Activated T-cell treated with anti-CD3 and anti-CD28 coated beads, Interleukin-2, amount 50 U/mL, for 72 hours (primary cell): ENCODE results near the gene RPS21. TPM values are rescaled to one million over a fixed set of nuclear protein-coding genes. Genes with fewer than 3 reads are reported as not detected.
A peak's percentile ranks its signal among the peaks of the same experiment; 100 is the strongest.

Experiments
- ATAC-seq, 2 donors: fragments of 150-1000 bp; cut with Tn5 transposase; replicated peaks in 1 of 2; 2 replicates each; pipeline ENCODE4 v1.10.0; 2021; ENCODE audit warnings: moderate library complexity in 2 of 2, mild to moderate bottlenecking in 1 of 2
- DNase-seq, 2 donors: peaks; one replicate each; pipeline ENCODE4 v3.0.0; 2021 to 2022; ENCODE audit warnings: mixed read lengths in 1 of 2
- H3K27ac Mint-ChIP-seq: one replicate; pipeline ENCODE4 v1.8.0; 2022; ENCODE audit warnings: mild to moderate bottlenecking, moderate library complexity, mixed read lengths
- H3K27me3 Mint-ChIP-seq: one replicate; pipeline ENCODE4 v1.8.0; 2022; ENCODE audit warnings: low read depth, mixed read lengths
- H3K36me3 Mint-ChIP-seq, 2 donors: one replicate each; pipeline ENCODE4 v1.8.0; 2022; ENCODE audit warnings: mixed read lengths in 2 of 2, mild to moderate bottlenecking in 1 of 2; ENCODE audit not compliant: insufficient read depth in 2 of 2
- H3K4me1 Mint-ChIP-seq: one replicate; pipeline ENCODE4 v1.8.0; 2022; ENCODE audit warnings: low read depth, mixed read lengths
- H3K4me3 Mint-ChIP-seq, 2 donors: one replicate each; pipeline ENCODE4 v1.8.0; 2022; ENCODE audit warnings: mild to moderate bottlenecking in 2 of 2, mixed read lengths in 2 of 2, moderate library complexity in 2 of 2
- H3K9me3 Mint-ChIP-seq, 2 donors: one replicate each; pipeline ENCODE4 v1.8.0; 2022; ENCODE audit warnings: mixed read lengths in 2 of 2
- total RNA-seq, 2 donors: library from RNA; stranded (reverse); gene quantifications; one replicate each; pipeline ENCODE4 v1.2.3, GENCODE V29; 2022

Gene RPS21
- total RNA-seq = 1,000 to 10,000 TPM; 2,573 to 2,599 TPM

DNA sequence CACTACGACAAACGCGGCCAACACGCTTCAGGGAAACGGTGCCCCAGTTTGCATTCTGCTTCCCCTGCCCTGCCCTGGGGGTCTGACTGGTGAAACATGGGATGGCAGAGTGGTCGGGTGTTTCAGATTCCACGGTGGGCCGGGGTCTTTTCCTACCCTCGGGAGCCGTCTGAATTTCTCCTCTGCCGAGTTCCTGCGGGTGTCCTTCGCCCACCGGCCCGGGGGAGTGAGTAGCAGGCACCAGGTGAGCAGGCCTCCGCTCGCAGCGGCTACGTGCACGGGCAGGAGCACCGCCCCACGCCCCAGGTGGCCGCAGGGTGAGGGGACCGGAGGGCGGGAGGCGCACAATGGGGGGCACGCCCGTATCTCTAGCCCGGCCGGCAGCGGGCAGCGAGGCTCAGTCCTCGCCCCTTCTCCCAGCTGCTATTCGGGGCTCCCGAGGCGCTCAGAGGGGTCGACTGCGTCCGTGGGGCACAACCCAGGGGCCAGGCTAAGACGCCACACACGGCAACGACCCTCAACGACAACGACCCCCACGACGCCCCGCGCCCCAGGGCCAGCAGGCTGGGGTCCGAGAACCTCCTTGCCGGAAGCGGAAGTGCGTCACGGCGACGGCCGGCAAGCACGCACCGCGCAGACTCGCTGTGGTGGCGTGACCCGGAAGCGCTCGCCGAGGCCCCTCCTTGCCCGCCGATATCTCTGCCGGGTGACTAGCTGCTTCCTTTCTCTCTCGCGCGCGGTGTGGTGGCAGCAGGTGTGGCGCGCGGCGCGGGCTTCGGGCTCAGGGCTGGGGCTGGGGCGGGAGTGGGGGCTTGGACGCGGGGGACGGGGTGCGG lies at the start of gene RPS21:
TSS of gene RPS21 (plus strand) at position 721 of the 836 bp plus-strand sequence. CDS start 236 bp downstream, outside the sequence.
- peak within 1 kb of the TSS; percentile 88 for H3K27ac Mint-ChIP-seq
- peak; percentile 95 for DNase-seq
- no peaks in the 10 kb centered on the region for H3K27me3 Mint-ChIP-seq
- H3K9me3 Mint-ChIP-seq = peaks cover 4 to 5% of the 10 kb centered on the region in 2 donors
- H3K36me3 Mint-ChIP-seq = peaks cover 15 to 40% of the 10 kb centered on the region in 2 donors
- peak within 1 kb of the TSS; percentile 94 for H3K4me3 Mint-ChIP-seq
- peak; percentile 95 to 96 for ATAC-seq
- H3K4me1 Mint-ChIP-seq = peaks cover 55% of the 10 kb centered on the region

DNA sequence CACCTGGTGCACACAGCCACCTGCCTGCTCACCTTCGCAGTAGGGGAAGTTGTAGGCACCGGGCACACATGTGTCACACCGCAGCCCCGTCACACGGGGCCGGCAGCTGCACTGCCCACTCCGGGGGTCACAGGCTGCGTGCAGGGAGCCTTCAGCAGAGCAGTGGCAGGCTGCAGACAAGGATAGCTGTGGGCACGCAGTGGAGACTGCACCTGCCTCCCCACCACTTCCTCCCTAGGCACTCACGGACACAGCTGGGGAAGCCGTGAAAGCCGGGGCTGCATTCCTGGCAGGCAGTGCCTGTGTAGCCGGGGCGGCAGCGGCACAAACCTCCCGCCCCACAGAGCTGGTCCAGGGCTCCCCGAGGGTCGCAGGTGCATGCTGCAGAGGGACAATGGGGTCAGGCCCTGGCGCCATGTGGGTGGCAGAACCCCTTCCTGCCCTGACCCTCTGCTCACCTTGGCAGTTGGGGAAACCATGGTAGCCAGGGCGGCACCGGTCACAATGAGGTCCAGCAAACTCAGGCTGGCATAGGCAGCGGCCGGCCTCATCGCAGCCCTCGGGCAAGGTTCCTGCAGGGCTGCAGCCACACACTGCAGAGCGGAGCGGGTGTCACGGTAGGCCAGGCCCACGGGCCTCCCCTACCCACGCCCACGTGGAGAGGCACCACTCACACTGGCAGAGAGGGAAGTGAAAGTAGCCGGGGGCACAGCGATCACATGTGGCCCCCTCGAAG lies 49.2 kb upstream of the RPS21 start:
- DNase-seq (no peak), ATAC-seq (no peak)
- Mint-ChIP-seq H3K27me3 (peaks cover 8% of the 10 kb centered on the region), H3K36me3 (peaks cover 1 to 2% of the 10 kb centered on the region in 2 donors), H3K27ac (no peak overlapping the region), H3K4me1 (no peaks in the 10 kb centered on the region), H3K4me3 (no peak overlapping the region), H3K9me3 (no peaks in the 10 kb centered on the region)

DNA sequence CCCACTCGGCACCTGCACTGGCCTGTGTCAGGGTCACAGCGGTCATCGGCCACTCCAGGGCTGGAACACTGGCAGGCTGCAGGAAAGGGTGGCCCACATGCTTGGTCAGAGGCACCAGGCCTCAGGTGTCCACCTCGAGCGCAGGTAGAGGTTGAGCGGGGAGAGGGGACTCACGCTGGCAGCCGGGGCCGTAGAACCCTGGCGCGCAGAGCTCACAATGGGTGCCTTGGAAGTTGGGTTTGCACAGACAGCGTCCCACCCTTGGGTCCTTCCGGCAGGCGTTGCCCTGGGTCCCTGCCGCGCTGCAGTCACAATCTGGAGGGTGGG lies 48.6 kb upstream of the RPS21 start:
- Mint-ChIP-seq H3K9me3 (no peaks in the 10 kb centered on the region), H3K27ac (no peak overlapping the region), H3K4me3 (no peak overlapping the region), H3K27me3 (peaks cover 8% of the 10 kb centered on the region), H3K36me3 (peaks cover 1 to 2% of the 10 kb centered on the region in 2 donors), H3K4me1 (no peaks in the 10 kb centered on the region)
- DNase-seq = no peak
- ATAC-seq = no peak

DNA sequence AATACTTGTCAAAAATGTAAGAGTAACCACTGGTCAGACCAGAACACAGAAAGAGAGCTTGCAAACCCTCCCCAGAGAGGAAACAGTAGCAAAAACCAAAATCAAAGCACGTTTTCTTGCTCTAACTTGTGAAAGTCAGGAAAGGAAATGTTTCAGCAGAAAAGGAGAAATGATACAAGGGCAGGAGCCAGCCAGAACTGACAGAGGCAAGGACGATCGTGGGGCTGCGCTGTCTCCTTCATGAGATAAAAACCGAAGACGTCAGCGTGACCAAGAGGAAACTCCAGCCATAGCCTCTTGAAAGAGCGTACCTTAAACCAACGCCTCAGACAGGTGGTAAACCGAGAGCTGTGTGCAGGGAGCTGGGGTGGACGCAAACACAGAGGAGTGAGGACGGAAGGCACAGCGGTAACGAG lies 47.2 kb upstream of the RPS21 start:
- Mint-ChIP-seq H3K9me3 (no peaks in the 10 kb centered on the region), H3K4me1 (no peaks in the 10 kb centered on the region), H3K27me3 (peaks cover 8% of the 10 kb centered on the region), H3K4me3 (no peak overlapping the region), H3K27ac (no peak overlapping the region), H3K36me3 (peaks cover 1 to 2% of the 10 kb centered on the region in 2 donors)
- DNase-seq = no peak
- ATAC-seq = no peak

DNA sequence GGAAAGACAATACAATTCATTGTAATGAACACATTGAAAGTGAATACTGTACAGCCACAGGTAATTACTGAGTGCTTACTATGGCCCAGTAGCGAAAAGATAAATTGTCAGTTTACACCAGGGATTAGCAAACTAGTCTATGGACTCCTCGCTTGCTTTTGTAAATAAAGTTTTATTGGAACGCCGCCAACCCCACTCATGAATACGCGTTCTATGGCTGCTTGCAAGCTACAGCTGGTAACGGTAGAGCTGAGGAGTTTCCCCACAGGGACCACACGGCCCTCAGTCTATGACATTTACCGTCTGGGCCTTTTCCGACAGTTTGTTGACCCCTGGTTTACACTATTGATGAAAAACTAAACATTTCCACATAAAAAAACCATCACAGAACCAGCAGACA lies 44.0 kb upstream of the RPS21 start:
- DNase-seq (no peak), ATAC-seq (no peak)
- no peak overlapping the region for H3K4me3 Mint-ChIP-seq
- H3K36me3 Mint-ChIP-seq = peaks cover 1 to 2% of the 10 kb centered on the region in 2 donors
- H3K9me3 Mint-ChIP-seq = no peaks in the 10 kb centered on the region
- H3K27me3 Mint-ChIP-seq = peaks cover 8% of the 10 kb centered on the region
- H3K27ac Mint-ChIP-seq = no peak overlapping the region
- no peaks in the 10 kb centered on the region for H3K4me1 Mint-ChIP-seq

DNA sequence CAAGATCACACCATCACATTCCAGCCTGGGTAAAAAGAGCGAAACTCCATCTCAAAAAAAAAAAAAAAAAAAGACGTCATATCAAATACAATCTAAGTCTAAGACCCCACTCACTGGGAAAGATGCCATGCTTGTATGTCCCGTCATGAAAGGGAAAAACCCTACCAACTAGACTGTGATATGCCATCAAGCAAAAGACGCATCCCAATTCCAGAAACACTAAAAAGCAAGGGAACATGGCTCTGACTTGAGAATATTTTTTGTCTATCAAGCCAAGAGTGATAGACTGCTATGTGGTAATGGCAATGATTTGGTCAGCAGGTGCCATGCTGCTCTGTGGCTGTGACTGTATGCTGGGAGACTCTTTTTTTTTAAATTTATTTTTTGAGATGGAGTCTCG lies 42.8 kb upstream of the RPS21 start:
- Mint-ChIP-seq H3K4me3 (no peak overlapping the region), H3K27ac (no peak overlapping the region), H3K36me3 (peaks cover 4 to 5% of the 10 kb centered on the region in 2 donors), H3K9me3 (peaks cover 3 to 4% of the 10 kb centered on the region in 2 donors), H3K27me3 (peaks cover 8% of the 10 kb centered on the region), H3K4me1 (no peaks in the 10 kb centered on the region)
- ATAC-seq (no peak), DNase-seq (no peak)

DNA sequence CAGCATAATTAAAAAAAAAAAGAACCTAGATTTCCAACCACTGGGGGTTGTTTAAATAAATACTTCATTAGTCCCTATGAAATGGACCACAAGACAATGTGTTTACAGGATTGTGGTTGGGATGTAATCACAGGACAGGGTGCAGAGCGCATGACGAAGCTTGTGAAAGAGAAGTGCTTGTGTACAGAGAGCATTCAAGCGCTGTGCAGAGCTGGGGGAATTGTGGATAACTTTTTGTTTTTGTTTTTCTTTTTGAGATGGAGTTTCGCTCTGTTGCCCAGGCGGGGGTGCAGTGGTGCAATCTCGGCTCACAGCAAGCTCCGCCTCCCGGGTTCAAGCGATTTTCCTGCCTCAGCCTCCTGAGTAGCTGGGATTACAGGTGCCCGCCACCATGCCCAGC lies 42.1 kb upstream of the RPS21 start:
- DNase-seq = no peak
- Mint-ChIP-seq H3K36me3 (peaks cover 5 to 6% of the 10 kb centered on the region in 2 donors), H3K27me3 (peaks cover 3% of the 10 kb centered on the region), H3K27ac (no peak overlapping the region), H3K9me3 (peaks cover 4 to 7% of the 10 kb centered on the region in 2 donors), H3K4me3 (no peak overlapping the region), H3K4me1 (no peaks in the 10 kb centered on the region)
- ATAC-seq = no peak

DNA sequence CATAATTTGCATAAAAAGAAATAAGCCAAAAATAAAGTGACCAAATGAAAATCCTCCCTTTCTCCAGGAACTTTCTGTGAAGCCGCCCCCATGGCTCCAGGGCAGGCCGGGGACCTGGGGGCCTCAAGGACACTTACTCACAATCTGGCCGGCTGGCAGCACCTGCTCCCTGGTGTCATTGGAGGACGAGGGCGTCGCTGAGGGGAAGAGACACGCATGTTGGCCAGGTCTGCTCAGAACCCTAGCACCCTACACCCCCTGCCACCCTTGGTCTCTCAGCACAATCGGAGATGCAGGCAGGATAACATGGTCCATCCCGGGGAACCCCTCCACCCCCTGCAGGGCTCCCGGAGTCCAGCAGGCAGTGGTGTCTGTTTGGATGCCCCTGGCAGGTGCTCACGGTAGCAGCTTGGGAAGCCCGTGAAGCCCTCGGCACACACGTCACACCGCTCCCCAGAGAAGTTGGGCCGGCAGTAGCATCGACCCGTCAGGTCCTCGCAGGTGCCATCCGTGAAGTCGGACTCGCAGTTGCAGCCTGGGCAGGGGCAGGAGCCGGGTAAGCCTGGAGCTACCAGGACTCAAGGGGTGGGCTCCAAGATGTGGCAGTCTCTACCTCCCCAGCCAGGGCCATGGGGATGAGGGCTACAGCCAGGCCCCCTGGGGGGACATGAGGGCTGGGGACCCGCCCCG lies 41.1 kb upstream of the RPS21 start:
- H3K36me3 Mint-ChIP-seq = peaks cover 5 to 6% of the 10 kb centered on the region in 2 donors
- H3K9me3 Mint-ChIP-seq = peaks cover 4 to 7% of the 10 kb centered on the region in 2 donors
- no peak overlapping the region for H3K4me3 Mint-ChIP-seq
- H3K27me3 Mint-ChIP-seq = no peaks in the 10 kb centered on the region
- no peak overlapping the region for H3K27ac Mint-ChIP-seq
- DNase-seq = no peak
- ATAC-seq = no peak
- no peaks in the 10 kb centered on the region for H3K4me1 Mint-ChIP-seq

DNA sequence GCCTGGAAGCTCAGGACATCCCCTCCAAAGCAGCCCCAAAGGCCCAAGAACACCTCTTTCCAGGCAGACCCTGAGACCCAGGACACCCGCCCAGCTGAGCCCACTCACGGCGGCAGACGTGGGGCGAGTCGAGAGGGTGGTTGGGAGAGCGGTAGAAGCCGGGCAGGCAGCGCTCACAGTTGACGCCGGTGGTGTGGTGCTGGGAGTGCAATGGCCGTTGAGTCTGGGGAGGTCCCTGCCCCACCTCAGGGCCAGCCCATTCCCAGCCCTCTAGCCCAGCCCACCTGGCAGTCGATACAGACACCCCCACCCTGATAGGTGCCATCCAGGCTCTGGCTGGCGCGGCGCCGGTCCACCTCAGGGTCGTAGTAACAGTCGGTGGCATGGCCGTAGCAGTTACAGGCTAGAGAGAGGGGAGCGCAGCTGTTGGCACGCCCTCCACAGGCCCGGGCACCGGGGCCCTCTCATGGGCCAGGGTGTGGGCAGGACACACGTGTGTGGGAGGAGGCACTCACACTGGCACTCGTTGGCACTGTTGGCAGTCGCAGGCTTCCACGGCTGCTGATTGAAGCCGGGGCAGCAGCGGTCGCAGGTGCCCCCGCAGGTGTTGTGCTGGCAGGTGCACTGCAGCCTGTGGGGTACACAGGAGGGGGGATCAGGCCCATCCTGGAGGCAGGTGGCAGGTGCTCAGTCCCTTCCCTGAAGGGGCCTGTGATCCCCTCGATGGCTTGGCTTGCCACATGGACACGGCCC lies 40.3 kb upstream of the RPS21 start:
- ATAC-seq (no peak), DNase-seq (no peak)
- no peak overlapping the region for H3K4me3 Mint-ChIP-seq
- peaks cover 5 to 6% of the 10 kb centered on the region in 2 donors for H3K36me3 Mint-ChIP-seq
- H3K27ac Mint-ChIP-seq = no peak overlapping the region
- peaks cover 4 to 7% of the 10 kb centered on the region in 2 donors for H3K9me3 Mint-ChIP-seq
- no peaks in the 10 kb centered on the region for H3K4me1 Mint-ChIP-seq
- no peaks in the 10 kb centered on the region for H3K27me3 Mint-ChIP-seq

DNA sequence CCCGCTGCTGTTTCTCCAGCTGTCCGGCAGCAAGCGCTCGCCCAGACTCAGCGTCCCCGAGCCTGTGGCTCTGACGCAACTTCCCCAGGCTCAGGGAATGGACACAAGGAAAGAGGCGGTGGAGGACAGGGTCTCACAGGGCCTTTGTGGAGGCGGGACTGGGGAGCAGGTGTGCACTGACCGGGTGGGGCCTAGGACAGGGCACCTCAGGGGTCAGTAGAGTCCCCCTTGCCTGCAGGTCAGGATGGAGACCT lies 39.8 kb upstream of the RPS21 start:
- H3K4me3 Mint-ChIP-seq = no peak overlapping the region
- H3K9me3 Mint-ChIP-seq = peaks cover 4 to 7% of the 10 kb centered on the region in 2 donors
- no peak for ATAC-seq
- H3K4me1 Mint-ChIP-seq = no peaks in the 10 kb centered on the region
- peaks cover 5 to 6% of the 10 kb centered on the region in 2 donors for H3K36me3 Mint-ChIP-seq
- no peak for DNase-seq
- no peak overlapping the region for H3K27ac Mint-ChIP-seq
- H3K27me3 Mint-ChIP-seq = no peaks in the 10 kb centered on the region

DNA sequence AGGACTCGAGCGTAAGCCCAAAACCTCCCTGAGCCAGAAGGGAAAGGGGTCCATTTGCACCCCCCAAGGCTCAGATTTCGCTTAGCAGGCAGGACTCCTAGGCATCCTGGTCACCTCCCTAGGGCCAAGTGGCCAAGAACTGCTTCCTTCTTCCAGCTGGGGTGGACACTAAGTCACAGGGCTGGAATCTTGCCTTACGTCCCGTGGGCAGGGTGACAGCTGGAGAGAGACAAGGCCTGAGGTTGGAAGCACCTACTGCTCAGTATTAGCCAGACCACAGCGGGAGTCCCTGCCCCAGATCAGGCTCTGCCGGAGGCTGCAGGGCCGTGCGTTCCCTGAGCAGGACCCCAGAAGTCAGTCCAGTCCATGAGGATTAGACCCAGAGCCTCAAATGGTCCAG lies 39.5 kb upstream of the RPS21 start:
- H3K27ac Mint-ChIP-seq = no peak overlapping the region
- no peaks in the 10 kb centered on the region for H3K4me1 Mint-ChIP-seq
- peaks cover 4 to 7% of the 10 kb centered on the region in 2 donors for H3K9me3 Mint-ChIP-seq
- DNase-seq (no peak), ATAC-seq (no peak)
- H3K27me3 Mint-ChIP-seq = no peaks in the 10 kb centered on the region
- H3K4me3 Mint-ChIP-seq = no peak overlapping the region
- H3K36me3 Mint-ChIP-seq = peaks cover 5 to 6% of the 10 kb centered on the region in 2 donors

DNA sequence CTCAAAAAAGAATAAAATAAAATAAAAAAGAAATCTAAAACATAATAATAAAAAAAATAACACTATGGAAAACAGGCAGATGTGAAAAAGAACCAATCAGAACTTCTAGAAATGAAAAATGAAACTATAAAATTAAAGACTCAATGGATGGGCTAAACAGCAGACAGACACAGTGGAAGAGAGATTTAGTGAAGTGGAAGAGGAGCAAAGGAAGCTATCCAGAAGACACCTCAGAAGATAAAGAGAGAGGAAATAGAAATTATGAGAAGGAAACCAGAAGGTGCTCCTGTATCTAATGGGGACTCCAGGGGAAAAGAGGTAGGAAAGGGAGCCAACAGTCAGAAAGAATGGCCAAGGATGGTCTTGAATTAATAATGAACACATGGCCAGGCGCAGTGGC lies 38.3 kb upstream of the RPS21 start:
- DNase-seq (no peak), ATAC-seq (no peak)
- Mint-ChIP-seq H3K9me3 (peaks cover 4 to 7% of the 10 kb centered on the region in 2 donors), H3K4me1 (no peaks in the 10 kb centered on the region), H3K36me3 (peaks cover 5 to 6% of the 10 kb centered on the region in 2 donors), H3K27me3 (no peaks in the 10 kb centered on the region), H3K27ac (no peak overlapping the region), H3K4me3 (no peak overlapping the region)
